Measurements from ENCODE around the gene CNTF. TPM values are rescaled to one million over a fixed set of nuclear protein-coding genes. Genes with fewer than 3 reads are reported as not detected.

The CNTF gene
- total RNA-seq, 1 donor from 2014 or later = 3.9 TPM

DNA sequence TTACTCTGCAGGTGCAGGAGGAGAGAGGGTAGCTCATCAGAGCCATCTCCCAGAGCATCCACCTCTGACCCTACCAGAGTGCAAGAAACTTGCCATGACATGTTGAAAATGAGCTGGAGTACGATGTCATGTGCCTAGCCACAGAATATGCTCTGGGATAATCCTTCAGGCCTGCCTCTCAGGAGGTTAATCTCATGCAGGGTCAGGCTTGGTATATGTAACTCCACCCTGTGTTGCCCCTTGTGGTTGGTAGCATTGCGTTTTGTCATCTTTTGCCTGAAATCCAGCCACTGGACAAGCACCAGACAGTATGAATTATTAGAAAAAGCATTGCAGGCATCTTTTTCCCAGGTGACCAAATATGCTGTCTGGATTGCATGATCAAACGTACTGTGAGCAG is 36.2 kb downstream of the CNTF start:
- Mint-ChIP-seq H3K36me3 (ENCODE audit: insufficient read depth) (peaks cover 1% of the 10 kb centered on the region), H3K27me3 (no peaks in the 10 kb centered on the region), H3K9me3 (ENCODE audit: low read depth) (no peaks in the 10 kb centered on the region), H3K4me1 (ENCODE audit: low read depth) (peaks cover 11% of the 10 kb centered on the region), H3K27ac (no peak overlapping the region), H3K4me3 (ENCODE audit: low read depth) (no peak overlapping the region)
- no peak for DNase-seq (ENCODE audit: low spot score, unreplicated experiment)
- TF ChIP-seq, protein P1, sequence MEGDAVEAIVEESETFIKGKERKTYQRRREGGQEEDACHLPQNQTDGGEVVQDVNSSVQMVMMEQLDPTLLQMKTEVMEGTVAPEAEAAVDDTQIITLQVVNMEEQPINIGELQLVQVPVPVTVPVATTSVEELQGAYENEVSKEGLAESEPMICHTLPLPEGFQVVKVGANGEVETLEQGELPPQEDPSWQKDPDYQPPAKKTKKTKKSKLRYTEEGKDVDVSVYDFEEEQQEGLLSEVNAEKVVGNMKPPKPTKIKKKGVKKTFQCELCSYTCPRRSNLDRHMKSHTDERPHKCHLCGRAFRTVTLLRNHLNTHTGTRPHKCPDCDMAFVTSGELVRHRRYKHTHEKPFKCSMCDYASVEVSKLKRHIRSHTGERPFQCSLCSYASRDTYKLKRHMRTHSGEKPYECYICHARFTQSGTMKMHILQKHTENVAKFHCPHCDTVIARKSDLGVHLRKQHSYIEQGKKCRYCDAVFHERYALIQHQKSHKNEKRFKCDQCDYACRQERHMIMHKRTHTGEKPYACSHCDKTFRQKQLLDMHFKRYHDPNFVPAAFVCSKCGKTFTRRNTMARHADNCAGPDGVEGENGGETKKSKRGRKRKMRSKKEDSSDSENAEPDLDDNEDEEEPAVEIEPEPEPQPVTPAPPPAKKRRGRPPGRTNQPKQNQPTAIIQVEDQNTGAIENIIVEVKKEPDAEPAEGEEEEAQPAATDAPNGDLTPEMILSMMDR (IDR thresholded peaks at IDR 0.05; ENCODE audit: unreplicated experiment) = no peak

DNA sequence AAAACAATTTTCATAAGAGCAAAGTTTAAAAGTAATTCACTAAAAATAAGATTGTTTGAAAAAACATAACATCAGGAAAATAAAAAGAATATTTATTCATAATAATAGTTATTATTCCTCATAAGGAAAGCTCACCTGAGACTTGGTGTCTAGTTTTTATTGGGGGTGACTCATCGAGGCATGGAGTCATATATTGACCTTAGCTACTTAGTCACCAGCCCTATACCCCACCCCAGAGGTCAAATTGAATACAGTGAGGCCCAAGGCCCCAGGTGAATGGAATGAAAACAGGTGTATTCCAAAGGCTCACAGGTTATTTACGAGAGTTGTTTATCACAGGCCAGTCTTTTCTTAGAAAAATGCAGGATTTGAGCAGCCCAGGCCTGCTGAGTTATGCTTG is 36.9 kb downstream of the CNTF start:
- TF ChIP-seq, protein P1 (IDR thresholded peaks at IDR 0.05; ENCODE audit: unreplicated experiment) = no peak
- DNase-seq (ENCODE audit: low spot score, unreplicated experiment) = no peak
- no peaks in the 10 kb centered on the region for H3K9me3 Mint-ChIP-seq (ENCODE audit: low read depth)
- peak overlapping the region; percentile 81 for H3K27ac Mint-ChIP-seq
- H3K4me1 Mint-ChIP-seq (ENCODE audit: low read depth) = peaks cover 7% of the 10 kb centered on the region
- H3K27me3 Mint-ChIP-seq = no peaks in the 10 kb centered on the region
- no peak overlapping the region for H3K4me3 Mint-ChIP-seq (ENCODE audit: low read depth)
- H3K36me3 Mint-ChIP-seq (ENCODE audit: insufficient read depth) = peaks cover 1% of the 10 kb centered on the region

DNA sequence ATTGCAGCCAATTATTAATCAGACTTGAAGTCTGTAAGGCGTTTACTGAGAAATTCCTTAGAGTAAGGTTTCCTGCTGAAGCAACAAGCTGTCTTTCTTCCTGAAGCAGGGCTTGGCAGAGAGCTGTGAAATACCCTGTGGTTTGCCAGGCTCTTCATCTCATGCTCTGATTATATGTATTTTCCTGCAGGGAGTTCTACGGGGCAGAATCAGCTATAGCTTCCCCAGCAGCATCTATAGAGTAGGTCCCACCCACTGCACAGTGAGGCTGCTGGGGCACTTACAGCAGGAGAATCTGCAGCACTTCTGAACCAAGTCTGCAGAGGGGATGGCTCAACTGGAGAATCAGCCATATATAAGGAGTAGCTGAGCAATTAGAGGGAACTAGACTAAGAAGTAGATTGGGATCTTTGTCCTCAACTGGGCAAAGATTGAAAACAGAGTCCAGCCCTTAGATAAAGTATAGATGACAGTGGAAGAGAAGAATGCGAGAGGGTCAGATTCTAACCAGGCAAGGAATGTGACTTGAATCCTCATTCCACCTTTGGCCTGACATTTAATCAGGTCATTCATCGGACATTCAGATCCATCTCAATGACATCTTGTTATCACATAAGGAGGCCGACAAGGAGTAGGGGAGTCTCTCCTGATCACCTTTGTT is 37.6 kb downstream of the CNTF start:
- H3K9me3 Mint-ChIP-seq (ENCODE audit: low read depth) = no peaks in the 10 kb centered on the region
- DNase-seq (ENCODE audit: low spot score, unreplicated experiment) = no peak
- H3K4me1 Mint-ChIP-seq (ENCODE audit: low read depth) = peaks cover 7% of the 10 kb centered on the region
- H3K4me3 Mint-ChIP-seq (ENCODE audit: low read depth) = no peak overlapping the region
- TF ChIP-seq, protein P1 (IDR thresholded peaks at IDR 0.05; ENCODE audit: unreplicated experiment) = no peak
- peak overlapping the region; percentile 81 for H3K27ac Mint-ChIP-seq
- no peaks in the 10 kb centered on the region for H3K27me3 Mint-ChIP-seq
- H3K36me3 Mint-ChIP-seq (ENCODE audit: insufficient read depth) = peaks cover 1% of the 10 kb centered on the region

DNA sequence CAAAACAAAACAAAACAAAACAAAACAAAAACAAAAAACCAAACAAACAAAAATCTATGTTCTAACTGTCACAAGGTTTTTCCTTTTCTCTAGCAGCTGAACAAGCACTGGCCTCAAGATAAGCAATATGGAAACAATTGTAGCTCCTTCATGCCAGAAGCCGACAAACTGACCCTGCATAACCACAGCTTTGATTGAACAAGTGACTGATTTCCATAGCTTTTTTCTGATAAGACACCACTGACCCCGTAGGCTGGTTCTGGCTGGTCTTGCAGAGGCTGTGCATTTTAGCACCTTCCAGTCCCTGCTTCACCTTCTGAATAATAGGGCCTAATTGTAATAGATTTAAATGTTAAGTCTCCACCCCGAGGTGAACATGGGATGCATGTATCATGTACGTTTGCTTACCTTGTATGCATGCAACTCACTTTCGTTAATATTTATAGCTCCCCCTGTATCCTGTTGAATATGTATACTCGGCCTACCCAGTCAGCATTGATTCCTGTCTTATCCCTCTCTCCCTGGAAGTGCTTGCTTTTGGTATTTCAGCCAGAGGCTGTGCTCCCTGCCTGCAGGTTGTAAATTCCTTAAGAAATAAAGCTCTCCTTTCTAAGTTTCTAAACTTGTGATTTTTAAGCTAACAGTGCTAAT is 49.6 kb downstream of the CNTF start:
- H3K4me1 Mint-ChIP-seq (ENCODE audit: low read depth) = peaks cover 7% of the 10 kb centered on the region
- H3K36me3 Mint-ChIP-seq (ENCODE audit: insufficient read depth) = no peaks in the 10 kb centered on the region
- TF ChIP-seq, protein P1 (IDR thresholded peaks at IDR 0.05; ENCODE audit: unreplicated experiment) = no peak
- H3K9me3 Mint-ChIP-seq (ENCODE audit: low read depth) = no peaks in the 10 kb centered on the region
- H3K27ac Mint-ChIP-seq = peak overlapping the region; percentile 78
- no peaks in the 10 kb centered on the region for H3K27me3 Mint-ChIP-seq
- no peak for DNase-seq (ENCODE audit: low spot score, unreplicated experiment)
- no peak overlapping the region for H3K4me3 Mint-ChIP-seq (ENCODE audit: low read depth)

DNA sequence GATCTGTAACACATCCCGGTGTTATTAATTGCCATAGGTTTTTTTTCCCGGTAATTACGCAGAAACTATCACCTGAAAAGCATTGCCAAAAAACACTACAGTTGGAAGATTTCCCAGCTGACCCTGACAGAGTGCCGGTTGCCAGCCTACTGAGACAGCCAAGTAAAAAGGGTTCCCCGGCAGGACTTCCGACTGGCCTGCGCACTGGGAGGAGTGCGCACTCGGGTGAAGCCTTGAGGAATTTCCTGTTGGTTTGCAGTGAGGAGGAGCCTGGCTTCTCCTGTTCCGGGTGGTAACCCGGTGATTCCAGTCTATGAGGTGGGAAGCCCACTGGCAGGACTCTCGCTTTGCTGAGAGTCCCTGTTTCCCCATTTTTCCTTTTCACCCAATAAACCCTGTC is 52.1 kb downstream of the CNTF start:
- Mint-ChIP-seq H3K27me3 (no peaks in the 10 kb centered on the region), H3K4me1 (ENCODE audit: low read depth) (peaks cover 7% of the 10 kb centered on the region), H3K9me3 (ENCODE audit: low read depth) (peaks cover 7% of the 10 kb centered on the region), H3K4me3 (ENCODE audit: low read depth) (no peak overlapping the region), H3K27ac (no peak overlapping the region), H3K36me3 (ENCODE audit: insufficient read depth) (no peaks in the 10 kb centered on the region)
- TF ChIP-seq, protein P1 (IDR thresholded peaks at IDR 0.05; ENCODE audit: unreplicated experiment) = no peak
- no peak for DNase-seq (ENCODE audit: low spot score, unreplicated experiment)

Other genes with a start within 250 kb of the CNTF start
- gene OR5B3, start 215.8 kb upstream of the CNTF start, total RNA-seq = not detected in 2 replicates
- not detected in 2 replicates for gene OR5B2, start 194.5 kb upstream of the CNTF start, total RNA-seq
- gene OR5B12, start 180.4 kb upstream of the CNTF start, total RNA-seq = not detected in 2 replicates
- not detected in 2 replicates for gene OR5B21, start 114.6 kb upstream of the CNTF start, total RNA-seq
- gene LPXN, start 46.8 kb upstream of the CNTF start, total RNA-seq = 6.5 and 6.6 TPM in 2 replicates
- 48.3 and 51.2 TPM in 2 replicates for gene ZFP91, start 43.6 kb upstream of the CNTF start, total RNA-seq
- not detected in 2 replicates for gene GLYAT, start 109.3 kb downstream of the CNTF start, total RNA-seq
- gene GLYATL2, start 222.0 kb downstream of the CNTF start, total RNA-seq = 0.60 and 1.1 TPM in 2 replicates

Measured in progenitor cell of endocrine pancreas (in vitro differentiated cells).